IPS-18a (cell line): ENCODE results near the gene AMD1.
"Not testable (repeated sequence)": the region's sequence is repeated elsewhere in the genome, so short reads cannot be mapped to it uniquely, and the experiment has no call there.

Experiments
- H3K27ac ChIP-seq: one replicate; pipeline ENCODE4 v1.5.1; 2013; ENCODE audit warnings: low read length
- H3K27me3 ChIP-seq: one replicate; pipeline ENCODE4 v1.6.1; 2013; ENCODE audit warnings: mild to moderate bottlenecking, low read length; ENCODE audit not compliant: control insufficient read depth, insufficient read depth
- H3K36me3 ChIP-seq: one replicate; pipeline ENCODE4 v1.6.1; 2013; ENCODE audit warnings: low read depth, low read length; ENCODE audit not compliant: control insufficient read depth
- H3K4me1 ChIP-seq: one replicate; pipeline ENCODE4 v1.6.1; 2013; ENCODE audit warnings: low read depth, low read length; ENCODE audit not compliant: control insufficient read depth
- H3K4me3 ChIP-seq: one replicate; pipeline ENCODE4 v1.5.1; 2013; ENCODE audit warnings: low read length
- H3K9ac ChIP-seq: one replicate; pipeline ENCODE4 v1.6.1; 2013; ENCODE audit warnings: mild to moderate bottlenecking, low read length, moderate library complexity
- H3K9me3 ChIP-seq: one replicate; pipeline ENCODE4 v1.6.1; 2013; ENCODE audit warnings: low read depth, low read length; ENCODE audit not compliant: control insufficient read depth

Gene AMD1

GRCh38 chr6:110900028-110900598, 25.5 kb downstream of the AMD1 start:
- no peaks in the 10 kb centered on the region for H3K4me1 ChIP-seq
- H3K4me3 ChIP-seq = no peak overlapping the region
- peaks cover 3% of the 10 kb centered on the region for H3K9me3 ChIP-seq
- H3K36me3 ChIP-seq = peaks cover 26% of the 10 kb centered on the region
- H3K9ac ChIP-seq = no peak overlapping the region
- H3K27ac ChIP-seq = no peak overlapping the region
- no peaks in the 10 kb centered on the region for H3K27me3 ChIP-seq

- peaks cover 11% of the 10 kb centered on the region for H3K36me3 ChIP-seq
- not testable (repeated sequence) for H3K9ac ChIP-seq
Observed at GRCh38 chr6:110901601-110902000, 27.0 kb downstream of the AMD1 start.

GRCh38 chr6:110902091-110902490, 27.5 kb downstream of the AMD1 start:
- Histone ChIP-seq H3K27ac (no peak overlapping the region), H3K9me3 (peaks cover 3% of the 10 kb centered on the region)

More at GRCh38 chr6:110901601-110902000, 27.0 kb downstream of the AMD1 start:
- H3K27me3 ChIP-seq, H3K4me3 ChIP-seq, H3K9me3 ChIP-seq, H3K27ac ChIP-seq, H3K4me1 ChIP-seq: not testable (repeated sequence)

GRCh38 chr6:110906273-110906672, 31.7 kb downstream of the AMD1 start:
- not testable (repeated sequence) for H3K27me3 ChIP-seq, H3K9ac ChIP-seq, H3K4me1 ChIP-seq, H3K27ac ChIP-seq, H3K36me3 ChIP-seq, H3K9me3 ChIP-seq, H3K4me3 ChIP-seq

More at GRCh38 chr6:110902091-110902490, 27.5 kb downstream of the AMD1 start:
- no peak overlapping the region for H3K9ac ChIP-seq
- no peaks in the 10 kb centered on the region for H3K4me1 ChIP-seq
- H3K4me3 ChIP-seq = no peak overlapping the region
- H3K36me3 ChIP-seq = peaks cover 6% of the 10 kb centered on the region
- no peaks in the 10 kb centered on the region for H3K27me3 ChIP-seq

GRCh38 chr6:110930781-110931180, 56.2 kb downstream of the AMD1 start:
- H3K4me3 ChIP-seq = no peak overlapping the region
- H3K9me3 ChIP-seq = no peaks in the 10 kb centered on the region
- H3K4me1 ChIP-seq = no peaks in the 10 kb centered on the region
- no peak overlapping the region for H3K9ac ChIP-seq
- no peaks in the 10 kb centered on the region for H3K36me3 ChIP-seq
- H3K27me3 ChIP-seq = no peaks in the 10 kb centered on the region
- H3K27ac ChIP-seq = no peak overlapping the region

- Histone ChIP-seq H3K4me3 (no peak overlapping the region), H3K9ac (no peak overlapping the region), H3K27ac (no peak overlapping the region), H3K27me3 (no peaks in the 10 kb centered on the region), H3K9me3 (no peaks in the 10 kb centered on the region), H3K4me1 (no peaks in the 10 kb centered on the region), H3K36me3 (no peaks in the 10 kb centered on the region)
Observed at GRCh38 chr6:110933912-110934311, 59.3 kb downstream of the AMD1 start.

GRCh38 chr6:110934381-110934898, 59.9 kb downstream of the AMD1 start:
- no peaks in the 10 kb centered on the region for H3K36me3 ChIP-seq
- no peaks in the 10 kb centered on the region for H3K27me3 ChIP-seq
- H3K9ac ChIP-seq = no peak overlapping the region
- H3K4me1 ChIP-seq = no peaks in the 10 kb centered on the region
- H3K27ac ChIP-seq = no peak overlapping the region
- H3K9me3 ChIP-seq = no peaks in the 10 kb centered on the region
- H3K4me3 ChIP-seq = no peak overlapping the region

GRCh38 chr6:110935171-110935570, 60.6 kb downstream of the AMD1 start:
- H3K27me3 ChIP-seq = no peaks in the 10 kb centered on the region
- no peak overlapping the region for H3K27ac ChIP-seq
- H3K4me1 ChIP-seq = no peaks in the 10 kb centered on the region
- no peak overlapping the region for H3K9ac ChIP-seq
- no peaks in the 10 kb centered on the region for H3K9me3 ChIP-seq
- H3K36me3 ChIP-seq = no peaks in the 10 kb centered on the region
- no peak overlapping the region for H3K4me3 ChIP-seq

GRCh38 chr6:110938171-110938570, 63.6 kb downstream of the AMD1 start:
- Histone ChIP-seq H3K27me3 (no peaks in the 10 kb centered on the region), H3K27ac (no peak overlapping the region), H3K9ac (no peak overlapping the region), H3K4me3 (no peak overlapping the region), H3K4me1 (no peaks in the 10 kb centered on the region), H3K9me3 (no peaks in the 10 kb centered on the region), H3K36me3 (no peaks in the 10 kb centered on the region)

- Histone ChIP-seq H3K27me3 (no peaks in the 10 kb centered on the region), H3K4me3 (no peak overlapping the region), H3K36me3 (no peaks in the 10 kb centered on the region), H3K27ac (no peak overlapping the region), H3K9ac (no peak overlapping the region), H3K9me3 (no peaks in the 10 kb centered on the region), H3K4me1 (no peaks in the 10 kb centered on the region)
Observed at GRCh38 chr6:110939429-110940200, 65.0 kb downstream of the AMD1 start.

- no peak overlapping the region for H3K27ac ChIP-seq
Observed at GRCh38 chr6:110944681-110945151, 70.1 kb downstream of the AMD1 start.

More at GRCh38 chr6:110944681-110945151, 70.1 kb downstream of the AMD1 start:
- Histone ChIP-seq H3K4me1 (no peaks in the 10 kb centered on the region), H3K9ac (no peak overlapping the region), H3K36me3 (no peaks in the 10 kb centered on the region), H3K27me3 (no peaks in the 10 kb centered on the region), H3K4me3 (no peak overlapping the region), H3K9me3 (no peaks in the 10 kb centered on the region)
